Stimulated activated CD8-positive, alpha-beta memory T cell treated with anti-CD3 and anti-CD28 coated beads, Interleukin-7, amount 100 ng/mL, for 48 hours (primary cell): ENCODE measurements around the gene EEF1AKMT2.

Experiments used
- DNase-seq, 2 donors: peaks; one replicate each; pipeline ENCODE4 v3.0.0-alpha.2; 2020; ENCODE audit warnings: low read depth in 1 of 2; ENCODE audit errors: extremely low read depth in 1 of 2

Gene EEF1AKMT2

GRCh38 chr10:124723826-124724225 lies 67.9 kb downstream of the EEF1AKMT2 start:
- no peak for DNase-seq

GRCh38 chr10:124722798-124723783 lies 68.6 kb downstream of the EEF1AKMT2 start:
- DNase-seq: peak; percentile 52 to 77

- DNase-seq: no peak
These were observed 70.2 kb downstream of the EEF1AKMT2 start for GRCh38 chr10:124721330-124722045.

- DNase-seq: peak in 1 of 2 donors; percentile 63
These were observed 72.4 kb downstream of the EEF1AKMT2 start for GRCh38 chr10:124719213-124719851.

GRCh38 chr10:124717911-124718741 lies 73.6 kb downstream of the EEF1AKMT2 start:
- DNase-seq: peak in 1 of 2 donors; percentile 77

- no peak for DNase-seq
These were observed 74.5 kb downstream of the EEF1AKMT2 start for GRCh38 chr10:124717041-124717757.

GRCh38 chr10:124716369-124716768 lies 75.3 kb downstream of the EEF1AKMT2 start:
- DNase-seq: no peak

GRCh38 chr10:124715439-124715838 lies 76.2 kb downstream of the EEF1AKMT2 start:
- DNase-seq: no peak

- no peak for DNase-seq
These were observed 77.9 kb downstream of the EEF1AKMT2 start for GRCh38 chr10:124713679-124714255.

GRCh38 chr10:124712704-124713407 lies 78.8 kb downstream of the EEF1AKMT2 start:
- DNase-seq: no peak

- DNase-seq: no peak
These were observed 80.5 kb downstream of the EEF1AKMT2 start for GRCh38 chr10:124711145-124711544.

GRCh38 chr10:124710266-124710881 lies 81.3 kb downstream of the EEF1AKMT2 start:
- no peak for DNase-seq

- DNase-seq: no peak
These were observed 81.8 kb downstream of the EEF1AKMT2 start for GRCh38 chr10:124709861-124710260.

- DNase-seq: no peak
These were observed 82.7 kb downstream of the EEF1AKMT2 start for GRCh38 chr10:124708922-124709520.

GRCh38 chr10:124708246-124708779 lies 83.4 kb downstream of the EEF1AKMT2 start:
- no peak for DNase-seq
